CD14-positive monocyte (primary cell): ENCODE results near the gene WWC2. TPM values are rescaled to one million over a fixed set of nuclear protein-coding genes. Genes with fewer than 3 reads are reported as not detected.

Experiments used
- DNase-seq, 3 donors: peaks; one replicate each; pipeline ENCODE4 v3.0.0-alpha.2; 2011 to 2022
- H2AFZ ChIP-seq: 2 replicates; pipeline ENCODE4 v1.6.0; 2012; ENCODE audit warnings: mild to moderate bottlenecking, low read depth, low read length, inconsistent platforms; ENCODE audit not compliant: insufficient read depth, poor library complexity, severe bottlenecking
- H3K27ac ChIP-seq, 2 donors: 1 replicate in 1 of 2; 2 replicates in 1 of 2; pipeline ENCODE4 v1.5.1; 2012 to 2013; ENCODE audit warnings: low read length in 2 of 2, control low read depth in 1 of 2, inconsistent platforms in 1 of 2, low read depth in 1 of 2, mild to moderate bottlenecking in 1 of 2
- H3K27me3 ChIP-seq, 2 donors: one replicate each; pipeline versions ENCODE4 v1.6.0 to v1.6.1; 2011 to 2013; ENCODE audit warnings: low read length in 2 of 2; ENCODE audit not compliant: control insufficient read depth in 2 of 2, insufficient read depth in 2 of 2
- H3K36me3 ChIP-seq, 2 donors: replicated peaks in 1 of 2; 1 replicate in 1 of 2; 2 replicates in 1 of 2; pipeline versions ENCODE4 v1.5.1 to v1.6.1; 2012 to 2013; ENCODE audit warnings: low read length in 2 of 2, control low read depth in 1 of 2, inconsistent platforms in 1 of 2, mild to moderate bottlenecking in 1 of 2; ENCODE audit not compliant: insufficient read depth in 2 of 2, control insufficient read depth in 1 of 2
- H3K4me1 ChIP-seq, 2 donors: 1 replicate in 1 of 2; 2 replicates in 1 of 2; pipeline versions ENCODE4 v1.5.1 to v1.6.1; 2012 to 2013; ENCODE audit warnings: low read length in 2 of 2, control low read depth in 1 of 2, inconsistent platforms in 1 of 2, mild to moderate bottlenecking in 1 of 2, moderate library complexity in 1 of 2; ENCODE audit not compliant: insufficient read depth in 2 of 2, control insufficient read depth in 1 of 2
- H3K4me2 ChIP-seq: replicated peaks from 2 replicates; pipeline ENCODE3; 2012; ENCODE audit warnings: low read length, moderate library complexity, mild to moderate bottlenecking; ENCODE audit not compliant: poor library complexity, severe bottlenecking; ENCODE audit errors: extremely low read depth
- H3K4me3 ChIP-seq, 3 experiments: fragments of 200-600 bp in 1 of 3; sonication (generic) in 1 of 3; replicated peaks in 1 of 3; 1 replicate in 2 of 3; 2 replicates in 1 of 3; pipeline ENCODE4 v1.5.1; 2011 to 2013; ENCODE audit warnings: low read length in 3 of 3, mild to moderate bottlenecking in 3 of 3, control low read depth in 2 of 3, low read depth in 2 of 3, inconsistent platforms in 1 of 3, moderate library complexity in 1 of 3
- H3K79me2 ChIP-seq: 2 replicates; pipeline ENCODE4 v1.6.0; 2012; ENCODE audit warnings: mild to moderate bottlenecking, control low read depth, inconsistent platforms, low read length, moderate library complexity; ENCODE audit not compliant: insufficient read depth
- H3K9ac ChIP-seq: 2 replicates; pipeline ENCODE4 v1.6.0; 2017; ENCODE audit warnings: low read length, mild to moderate bottlenecking; ENCODE audit not compliant: insufficient read depth, poor library complexity, severe bottlenecking
- H3K9me3 ChIP-seq, 2 donors: replicated peaks in 1 of 2; 1 replicate in 1 of 2; 2 replicates in 1 of 2; pipeline versions ENCODE4 v1.5.1 to v1.6.1; 2012 to 2013; ENCODE audit warnings: low read length in 2 of 2, control low read depth in 1 of 2; ENCODE audit not compliant: control insufficient read depth in 1 of 2, insufficient read depth in 1 of 2
- H4K20me1 ChIP-seq: 2 replicates; pipeline ENCODE4 v1.6.0; 2012; ENCODE audit warnings: mild to moderate bottlenecking, low read length, control low read depth, moderate library complexity; ENCODE audit not compliant: insufficient read depth
- H3K27ac Mint-ChIP-seq, 7 donors: one replicate each; pipeline ENCODE4 v1.8.0; 2020; ENCODE audit warnings: mild to moderate bottlenecking in 7 of 7, mixed read lengths in 7 of 7, moderate library complexity in 6 of 7, inconsistent platforms in 2 of 7
- H3K27me3 Mint-ChIP-seq, 3 donors: one replicate each; pipeline ENCODE4 v1.8.0; 2021 to 2022; ENCODE audit warnings: low read depth in 3 of 3, mild to moderate bottlenecking in 3 of 3, mixed read lengths in 3 of 3, moderate library complexity in 3 of 3, inconsistent platforms in 1 of 3
- H3K36me3 Mint-ChIP-seq, 2 donors: one replicate each; pipeline ENCODE4 v1.8.0; 2020; ENCODE audit warnings: mixed read lengths in 2 of 2, inconsistent platforms in 1 of 2, mild to moderate bottlenecking in 1 of 2
- H3K4me1 Mint-ChIP-seq: one replicate; pipeline ENCODE4 v1.8.0; 2020; ENCODE audit warnings: mild to moderate bottlenecking, mixed read lengths
- H3K4me3 Mint-ChIP-seq, 2 donors: one replicate each; pipeline ENCODE4 v1.8.0; 2020; ENCODE audit warnings: mild to moderate bottlenecking in 2 of 2, mixed read lengths in 2 of 2, moderate library complexity in 1 of 2
- H3K9me3 Mint-ChIP-seq, 7 donors: one replicate each; pipeline ENCODE4 v1.8.0; 2020 to 2022; ENCODE audit warnings: mixed read lengths in 7 of 7, mild to moderate bottlenecking in 6 of 7, moderate library complexity in 6 of 7, inconsistent platforms in 2 of 7
- CTCF ChIP-seq: fragments of 200-600 bp; IDR thresholded peaks from one replicate; pipeline ENCODE4 v1.8.0; 2022; ENCODE audit warnings: antibody characterized with exemption, mild to moderate bottlenecking
- WGBS: methylation state at CpG from one replicate; pipeline ENCODE4 v1.1.5; 2013; ENCODE audit warnings: missing lambda C conversion rate; ENCODE audit not compliant: insufficient coverage; 5-methylcytosine and 5-hydroxymethylcytosine counted together
- intact Hi-C, 2 donors: fragments of 100-400 bp; cut with micrococcal nuclease; formaldehyde crosslinking; loops; one replicate each; pipeline versions ENCODE4 v1.15.0 to v1.15.1; 2023
- polyA plus RNA-seq, 3 donors: library from polyadenylated mRNA; depleted of rRNA in 1 of 3; unstranded in 2 of 3; stranded (reverse) in 1 of 3; fragments of 300-500 nt in 2 of 3; fragments of >200 nt in 1 of 3; fragmentation: Illumina TruSeq in 2 of 3; gene quantifications; 1 replicate in 2 of 3; 2 replicates in 1 of 3; pipeline ENCODE4 v1.2.3, GENCODE V29; 2012 to 2021

The WWC2 gene
- polyA plus RNA-seq, 3 donors: 1.9 to 3.8 (median 2.9) TPM

- H3K9me3 ChIP-seq: peaks cover 0 to 9% of the 10 kb centered on the region in 2 donors
- no peaks in the 10 kb centered on the region for H4K20me1 ChIP-seq
- H3K9me3 Mint-ChIP-seq: peaks cover 10 to 29% (median 17%) of the 10 kb centered on the region in 7 donors
- 100% methylated on average over 4 of the region's 5 CpGs for WGBS
- H3K27ac Mint-ChIP-seq: no peak overlapping the region
- peaks cover 2% of the 10 kb centered on the region for H3K4me1 Mint-ChIP-seq
- H3K4me3 ChIP-seq: no peak overlapping the region
- no peak for TF ChIP-seq CTCF
- H3K36me3 Mint-ChIP-seq: no peaks in the 10 kb centered on the region
- no peak overlapping the region for H3K27ac ChIP-seq
- H3K27me3 ChIP-seq: no peaks in the 10 kb centered on the region
- H3K9ac ChIP-seq: no peak overlapping the region
- H3K4me1 ChIP-seq: no peaks in the 10 kb centered on the region
- DNase-seq: no peak
- intact Hi-C loops: no loop called here
- no peak overlapping the region for H2AFZ ChIP-seq
- no peaks in the 10 kb centered on the region for H3K36me3 ChIP-seq
- H3K27me3 Mint-ChIP-seq: peaks cover 0 to 12% (median 1%) of the 10 kb centered on the region in 3 donors
- H3K4me2 ChIP-seq: no peak overlapping the region
- no peaks in the 10 kb centered on the region for H3K79me2 ChIP-seq
- no peak overlapping the region for H3K4me3 Mint-ChIP-seq
These were observed 30.6 kb upstream of the WWC2 start for GRCh38 chr4:183068502-183068901.

- Histone ChIP-seq H3K79me2 (no peaks in the 10 kb centered on the region), H3K27me3 (no peaks in the 10 kb centered on the region), H3K9ac (no peak overlapping the region), H3K4me1 (no peaks in the 10 kb centered on the region), H4K20me1 (no peaks in the 10 kb centered on the region), H3K4me3 (no peak overlapping the region), H3K36me3 (no peaks in the 10 kb centered on the region), H2AFZ (no peak overlapping the region), H3K4me2 (no peak overlapping the region), H3K9me3 (peaks cover 0 to 9% of the 10 kb centered on the region in 2 donors), H3K27ac (no peak overlapping the region)
- Mint-ChIP-seq H3K36me3 (no peaks in the 10 kb centered on the region), H3K4me3 (no peak overlapping the region), H3K9me3 (peaks cover 10 to 24% (median 17%) of the 10 kb centered on the region in 7 donors), H3K4me1 (peaks cover 2% of the 10 kb centered on the region), H3K27me3 (peaks cover 2 to 11% (median 10%) of the 10 kb centered on the region in 3 donors), H3K27ac (no peak overlapping the region)
- no peak for DNase-seq
- intact Hi-C loops: loop anchor here in 1 of 2 donors (10.0 kb wide), 1 partner anchor 334 kb away; no protein-coding TSS in a partner anchor
- TF ChIP-seq CTCF: no peak
These were observed 27.8 kb upstream of the WWC2 start for GRCh38 chr4:183071222-183071621.
